ENCODE measurements around the gene MRPS12. TPM values are rescaled to one million over a fixed set of nuclear protein-coding genes. Genes with fewer than 3 reads are reported as not detected.

MRPS12 gene
- total RNA-seq, 1 donor from 2014 or later = 30.7 TPM

DNA sequence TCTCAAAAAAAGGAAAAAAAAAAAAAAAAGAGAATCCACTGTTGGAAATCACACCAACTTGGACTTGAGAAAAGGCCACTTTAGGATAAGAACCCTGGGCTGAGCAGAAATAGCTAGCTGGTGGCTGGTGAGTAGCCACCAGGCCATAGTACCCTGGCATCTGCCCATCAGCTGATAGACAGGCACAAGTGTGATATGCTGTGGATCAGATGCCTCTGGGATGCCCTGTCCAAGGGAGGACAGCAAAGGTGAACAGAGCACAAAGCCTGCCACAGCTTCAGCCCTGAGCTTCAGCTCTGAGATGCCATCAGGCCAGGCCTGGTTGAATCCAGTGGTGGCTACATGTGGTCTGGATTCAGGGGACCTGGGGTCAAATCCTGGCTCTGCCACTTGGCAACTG, 40.1 kb upstream of the MRPS12 start:
- Mint-ChIP-seq H3K4me1 (ENCODE audit: unreplicated experiment) (no peaks in the 10 kb centered on the region), H3K27ac (ENCODE audit: unreplicated experiment) (no peak overlapping the region), H3K9me3 (ENCODE audit: unreplicated experiment) (no peaks in the 10 kb centered on the region), H3K4me3 (ENCODE audit: unreplicated experiment) (no peak overlapping the region), H3K36me3 (ENCODE audit: unreplicated experiment) (peaks cover 10% of the 10 kb centered on the region), H3K27me3 (ENCODE audit: unreplicated experiment) (no peaks in the 10 kb centered on the region)
- no peak for DNase-seq (ENCODE audit: extremely low spot score, unreplicated experiment)
- TF ChIP-seq, protein P1, sequence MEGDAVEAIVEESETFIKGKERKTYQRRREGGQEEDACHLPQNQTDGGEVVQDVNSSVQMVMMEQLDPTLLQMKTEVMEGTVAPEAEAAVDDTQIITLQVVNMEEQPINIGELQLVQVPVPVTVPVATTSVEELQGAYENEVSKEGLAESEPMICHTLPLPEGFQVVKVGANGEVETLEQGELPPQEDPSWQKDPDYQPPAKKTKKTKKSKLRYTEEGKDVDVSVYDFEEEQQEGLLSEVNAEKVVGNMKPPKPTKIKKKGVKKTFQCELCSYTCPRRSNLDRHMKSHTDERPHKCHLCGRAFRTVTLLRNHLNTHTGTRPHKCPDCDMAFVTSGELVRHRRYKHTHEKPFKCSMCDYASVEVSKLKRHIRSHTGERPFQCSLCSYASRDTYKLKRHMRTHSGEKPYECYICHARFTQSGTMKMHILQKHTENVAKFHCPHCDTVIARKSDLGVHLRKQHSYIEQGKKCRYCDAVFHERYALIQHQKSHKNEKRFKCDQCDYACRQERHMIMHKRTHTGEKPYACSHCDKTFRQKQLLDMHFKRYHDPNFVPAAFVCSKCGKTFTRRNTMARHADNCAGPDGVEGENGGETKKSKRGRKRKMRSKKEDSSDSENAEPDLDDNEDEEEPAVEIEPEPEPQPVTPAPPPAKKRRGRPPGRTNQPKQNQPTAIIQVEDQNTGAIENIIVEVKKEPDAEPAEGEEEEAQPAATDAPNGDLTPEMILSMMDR (IDR thresholded peaks at IDR 0.05) = no peak

GRCh38 chr19:38891771-38892170, 39.0 kb upstream of the MRPS12 start:
- no peak for DNase-seq (ENCODE audit: extremely low spot score, unreplicated experiment)
- no peak overlapping the region for H3K4me3 Mint-ChIP-seq (ENCODE audit: unreplicated experiment)
- no peaks in the 10 kb centered on the region for H3K9me3 Mint-ChIP-seq (ENCODE audit: unreplicated experiment)
- TF ChIP-seq, protein P1 (IDR thresholded peaks at IDR 0.05) = no peak
- H3K27me3 Mint-ChIP-seq (ENCODE audit: unreplicated experiment) = no peaks in the 10 kb centered on the region
- no peak overlapping the region for H3K27ac Mint-ChIP-seq (ENCODE audit: unreplicated experiment)
- H3K36me3 Mint-ChIP-seq (ENCODE audit: unreplicated experiment) = peaks cover 10% of the 10 kb centered on the region
- no peaks in the 10 kb centered on the region for H3K4me1 Mint-ChIP-seq (ENCODE audit: unreplicated experiment)

- TF ChIP-seq, protein P1 (IDR thresholded peaks at IDR 0.05) = no peak
- no peaks in the 10 kb centered on the region for H3K27me3 Mint-ChIP-seq (ENCODE audit: unreplicated experiment)
- peaks cover 10% of the 10 kb centered on the region for H3K36me3 Mint-ChIP-seq (ENCODE audit: unreplicated experiment)
- no peak overlapping the region for H3K4me3 Mint-ChIP-seq (ENCODE audit: unreplicated experiment)
- no peak overlapping the region for H3K27ac Mint-ChIP-seq (ENCODE audit: unreplicated experiment)
- peaks cover 6% of the 10 kb centered on the region for H3K4me1 Mint-ChIP-seq (ENCODE audit: unreplicated experiment)
- H3K9me3 Mint-ChIP-seq (ENCODE audit: unreplicated experiment) = no peaks in the 10 kb centered on the region
- DNase-seq (ENCODE audit: extremely low spot score, unreplicated experiment) = no peak
Measured at GRCh38 chr19:38892841-38893240, 37.9 kb upstream of the MRPS12 start.

DNA sequence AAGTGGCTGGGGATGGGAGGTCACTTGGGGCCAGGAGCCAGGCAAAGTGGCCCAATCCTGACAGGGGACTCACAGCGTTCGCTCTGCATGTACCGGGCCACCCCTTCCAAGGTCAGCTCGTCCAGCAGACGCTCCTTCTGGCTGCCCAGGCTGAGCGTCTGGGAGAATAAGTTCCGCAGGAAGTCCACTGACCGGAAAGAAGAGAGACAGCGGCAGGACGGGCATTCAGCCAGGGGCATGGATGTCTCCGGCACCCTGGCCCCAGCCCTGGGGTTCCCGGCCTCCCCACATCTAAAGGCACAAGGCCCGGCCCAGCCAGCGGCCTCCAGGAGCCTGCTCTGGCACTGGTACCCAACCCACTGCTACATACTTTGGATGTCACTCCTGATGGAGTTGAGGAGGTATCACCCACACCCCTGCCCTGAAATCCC, 37.4 kb upstream of the MRPS12 start:
- Mint-ChIP-seq H3K9me3 (ENCODE audit: unreplicated experiment) (no peaks in the 10 kb centered on the region), H3K27me3 (ENCODE audit: unreplicated experiment) (no peaks in the 10 kb centered on the region), H3K4me3 (ENCODE audit: unreplicated experiment) (no peak overlapping the region), H3K27ac (ENCODE audit: unreplicated experiment) (no peak overlapping the region), H3K4me1 (ENCODE audit: unreplicated experiment) (peaks cover 10% of the 10 kb centered on the region), H3K36me3 (ENCODE audit: unreplicated experiment) (peaks cover 9% of the 10 kb centered on the region)
- TF ChIP-seq, protein P1 (IDR thresholded peaks at IDR 0.05) = no peak
- DNase-seq (ENCODE audit: extremely low spot score, unreplicated experiment) = no peak

GRCh38 chr19:38894968-38895367, 35.8 kb upstream of the MRPS12 start:
- no peak for DNase-seq (ENCODE audit: extremely low spot score, unreplicated experiment)
- Mint-ChIP-seq H3K9me3 (ENCODE audit: unreplicated experiment) (no peaks in the 10 kb centered on the region), H3K27me3 (ENCODE audit: unreplicated experiment) (no peaks in the 10 kb centered on the region), H3K4me3 (ENCODE audit: unreplicated experiment) (no peak overlapping the region), H3K36me3 (ENCODE audit: unreplicated experiment) (peaks cover 6% of the 10 kb centered on the region), H3K4me1 (ENCODE audit: unreplicated experiment) (peaks cover 15% of the 10 kb centered on the region), H3K27ac (ENCODE audit: unreplicated experiment) (no peak overlapping the region)
- TF ChIP-seq, protein P1 (IDR thresholded peaks at IDR 0.05) = no peak
